Activated CD4-positive, alpha-beta T cell treated with anti-CD3 and anti-CD28 coated beads for 48 hours (primary cell): ENCODE results near the gene HNF1A.

Source experiments
- DNase-seq: peaks from one replicate; pipeline ENCODE4 v3.0.0-alpha.2; 2020

The HNF1A gene

DNA sequence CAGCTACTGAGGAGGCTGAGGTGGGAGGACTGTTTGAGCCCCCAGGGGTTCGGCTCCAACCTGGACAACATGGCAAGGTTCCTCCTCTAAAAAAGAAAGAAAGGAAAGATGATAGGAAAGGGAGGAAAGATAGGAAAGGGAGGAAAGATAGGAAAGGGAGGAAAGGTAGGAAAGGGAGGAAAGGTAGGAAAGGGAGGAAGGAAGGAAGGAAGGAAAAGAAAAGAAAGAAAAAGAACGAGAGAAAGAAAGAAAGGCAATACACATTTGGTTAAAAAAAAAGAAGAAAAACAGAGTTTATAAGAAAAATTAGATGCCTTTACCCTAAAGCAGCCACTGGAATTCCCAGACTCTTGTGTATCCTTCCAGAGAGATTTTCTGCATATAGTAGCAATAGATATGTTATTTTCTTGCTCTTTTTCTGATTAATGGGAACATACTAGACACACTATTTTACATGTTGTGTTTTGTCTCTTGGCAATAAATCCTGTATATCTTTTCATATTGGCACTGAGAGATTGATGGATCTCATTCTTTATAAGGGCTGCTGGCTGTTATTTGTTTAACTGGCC lies 12.2 kb downstream of the HNF1A start:
- no peak for DNase-seq

DNA sequence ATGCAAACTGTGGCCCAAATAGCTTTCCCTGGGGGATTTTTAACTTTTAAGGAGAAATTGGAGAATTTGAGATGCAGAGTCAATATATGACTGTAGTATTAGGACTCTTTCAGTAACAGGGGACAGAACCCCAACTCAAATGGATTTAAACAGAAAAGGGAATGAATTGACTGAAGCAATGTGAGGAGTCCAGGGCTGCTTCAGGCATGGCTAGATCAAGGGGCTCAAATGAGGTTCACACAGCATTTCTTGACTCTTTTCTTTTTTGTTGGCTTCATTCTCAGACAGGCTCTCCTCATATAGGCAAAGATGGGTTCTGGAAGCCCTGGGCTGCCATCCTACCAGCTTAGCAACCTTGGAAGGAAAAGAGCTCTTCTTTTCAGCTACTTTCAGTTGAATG lies 13.6 kb downstream of the HNF1A start:
- no peak for DNase-seq

DNA sequence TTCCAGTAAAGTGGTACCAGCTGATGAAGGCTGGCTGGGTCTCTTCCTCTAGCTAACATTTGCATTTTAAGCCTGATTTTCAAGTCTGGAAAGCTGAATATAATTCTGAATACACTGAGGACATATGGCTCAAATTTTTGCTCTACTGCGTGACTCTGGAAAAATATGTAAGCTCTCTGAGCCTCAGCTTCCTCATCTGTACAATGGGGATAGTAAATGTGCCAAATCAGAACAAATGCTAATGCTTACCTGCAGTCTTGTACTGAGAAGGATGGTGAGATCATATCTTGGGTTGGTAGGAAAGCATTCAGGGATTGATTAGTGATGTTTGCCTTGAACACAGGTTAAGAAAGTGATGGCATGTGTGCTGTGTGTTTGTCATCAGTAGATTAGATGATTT lies 14.6 kb downstream of the HNF1A start:
- DNase-seq = no peak

DNA sequence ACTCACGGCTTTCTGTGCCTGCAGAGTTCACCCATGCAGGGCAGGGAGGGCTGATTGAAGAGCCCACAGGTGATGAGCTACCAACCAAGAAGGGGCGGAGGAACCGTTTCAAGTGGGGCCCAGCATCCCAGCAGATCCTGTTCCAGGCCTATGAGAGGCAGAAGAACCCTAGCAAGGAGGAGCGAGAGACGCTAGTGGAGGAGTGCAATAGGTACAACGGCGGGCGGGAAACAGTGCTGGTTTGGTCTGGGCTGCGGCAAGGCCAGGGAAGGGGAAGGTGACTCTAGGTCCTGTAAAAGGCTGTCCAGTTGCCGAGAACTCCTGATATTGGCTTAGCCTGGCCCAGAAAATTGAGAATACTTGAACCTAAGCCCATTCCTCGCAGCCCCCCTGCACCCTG lies 15.2 kb downstream of the HNF1A start:
- no peak for DNase-seq

DNA sequence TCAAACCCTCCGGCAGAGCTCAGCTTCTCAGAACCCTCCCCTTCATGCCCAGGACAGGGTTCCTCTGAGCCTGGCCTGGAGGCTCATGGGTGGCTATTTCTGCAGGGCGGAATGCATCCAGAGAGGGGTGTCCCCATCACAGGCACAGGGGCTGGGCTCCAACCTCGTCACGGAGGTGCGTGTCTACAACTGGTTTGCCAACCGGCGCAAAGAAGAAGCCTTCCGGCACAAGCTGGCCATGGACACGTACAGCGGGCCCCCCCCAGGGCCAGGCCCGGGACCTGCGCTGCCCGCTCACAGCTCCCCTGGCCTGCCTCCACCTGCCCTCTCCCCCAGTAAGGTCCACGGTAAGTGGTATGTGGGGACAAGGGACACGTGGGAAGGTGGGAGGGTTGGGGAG lies 15.7 kb downstream of the HNF1A start:
- no peak for DNase-seq

DNA sequence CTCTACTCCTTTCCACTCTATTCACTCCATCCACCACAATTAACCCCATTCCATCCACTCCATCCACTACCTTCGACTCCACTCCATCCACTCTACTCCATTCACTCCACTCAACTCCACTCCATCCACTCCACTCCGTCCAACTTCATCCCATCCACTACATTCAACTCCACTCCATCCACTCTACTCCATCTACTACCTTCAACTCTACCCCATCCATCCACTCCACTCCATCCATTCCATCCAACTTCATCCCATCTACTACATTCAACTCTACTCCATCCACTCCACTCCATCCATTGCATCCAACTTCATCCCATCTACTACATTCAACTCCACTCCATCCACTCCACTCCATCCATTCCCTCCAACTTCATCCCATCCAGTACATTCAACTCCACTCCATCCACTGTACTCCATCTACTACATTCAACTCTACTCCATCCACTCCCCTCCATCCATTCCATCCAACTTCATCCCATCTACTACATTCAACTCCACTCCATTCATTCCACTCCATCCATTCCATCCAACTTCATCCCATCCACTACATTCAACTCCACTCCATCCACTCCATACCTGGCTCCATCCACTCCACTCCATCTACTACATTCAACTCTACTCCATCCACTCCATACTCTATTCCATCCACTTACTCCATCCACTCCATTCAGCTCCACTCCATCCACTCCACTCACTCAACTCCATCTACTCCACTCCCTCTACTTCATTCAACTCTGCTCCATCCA lies 16.4 kb downstream of the HNF1A start:
- no peak for DNase-seq

DNA sequence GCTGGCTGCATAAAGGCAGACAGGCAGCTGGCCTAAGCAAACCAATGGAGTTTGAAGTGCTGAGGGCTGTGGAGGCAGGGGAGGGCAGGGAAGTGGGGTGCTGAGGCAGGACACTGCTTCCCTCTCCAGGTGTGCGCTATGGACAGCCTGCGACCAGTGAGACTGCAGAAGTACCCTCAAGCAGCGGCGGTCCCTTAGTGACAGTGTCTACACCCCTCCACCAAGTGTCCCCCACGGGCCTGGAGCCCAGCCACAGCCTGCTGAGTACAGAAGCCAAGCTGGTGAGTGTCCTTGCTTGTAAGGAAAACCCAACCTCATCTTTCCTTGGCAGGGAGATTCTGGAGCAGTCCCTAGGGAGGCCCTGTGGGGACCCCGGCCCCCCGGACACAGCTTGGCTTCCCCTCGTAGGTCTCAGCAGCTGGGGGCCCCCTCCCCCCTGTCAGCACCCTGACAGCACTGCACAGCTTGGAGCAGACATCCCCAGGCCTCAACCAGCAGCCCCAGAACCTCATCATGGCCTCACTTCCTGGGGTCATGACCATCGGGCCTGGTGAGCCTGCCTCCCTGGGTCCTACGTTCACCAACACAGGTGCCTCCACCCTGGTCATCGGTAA lies 17.9 kb downstream of the HNF1A start:
- DNase-seq = no peak

DNA sequence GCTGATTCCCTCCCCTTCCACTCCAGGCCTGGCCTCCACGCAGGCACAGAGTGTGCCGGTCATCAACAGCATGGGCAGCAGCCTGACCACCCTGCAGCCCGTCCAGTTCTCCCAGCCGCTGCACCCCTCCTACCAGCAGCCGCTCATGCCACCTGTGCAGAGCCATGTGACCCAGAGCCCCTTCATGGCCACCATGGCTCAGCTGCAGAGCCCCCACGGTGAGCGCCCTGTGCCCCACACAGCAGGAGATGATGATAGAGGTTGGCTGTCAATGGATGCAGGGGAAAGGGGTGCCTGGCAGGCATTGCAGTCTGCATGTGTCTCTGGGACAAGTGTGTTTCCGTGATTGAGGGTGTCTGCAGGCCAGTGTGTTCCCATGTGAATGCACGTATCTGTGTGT lies 19.1 kb downstream of the HNF1A start:
- no peak for DNase-seq

DNA sequence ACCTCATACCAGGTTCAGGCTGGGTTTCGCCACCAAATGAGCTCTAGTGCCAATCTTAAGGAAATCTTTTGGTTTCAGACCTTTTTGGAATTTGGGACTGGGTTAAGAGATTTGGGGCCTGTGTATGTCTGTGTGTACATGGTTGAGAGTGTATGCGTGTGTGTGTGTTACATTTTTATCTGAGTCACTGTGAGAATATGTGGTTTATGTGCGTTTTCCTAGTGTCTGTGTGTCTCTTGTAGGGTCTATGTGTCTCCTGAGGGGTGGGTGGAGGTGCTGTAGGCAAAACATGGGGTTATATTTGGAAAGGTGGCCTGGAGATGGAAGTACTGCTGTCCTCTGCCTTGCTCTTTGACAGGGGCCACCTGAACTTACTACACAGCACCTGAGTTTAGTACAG lies 20.1 kb downstream of the HNF1A start:
- no peak for DNase-seq

DNA sequence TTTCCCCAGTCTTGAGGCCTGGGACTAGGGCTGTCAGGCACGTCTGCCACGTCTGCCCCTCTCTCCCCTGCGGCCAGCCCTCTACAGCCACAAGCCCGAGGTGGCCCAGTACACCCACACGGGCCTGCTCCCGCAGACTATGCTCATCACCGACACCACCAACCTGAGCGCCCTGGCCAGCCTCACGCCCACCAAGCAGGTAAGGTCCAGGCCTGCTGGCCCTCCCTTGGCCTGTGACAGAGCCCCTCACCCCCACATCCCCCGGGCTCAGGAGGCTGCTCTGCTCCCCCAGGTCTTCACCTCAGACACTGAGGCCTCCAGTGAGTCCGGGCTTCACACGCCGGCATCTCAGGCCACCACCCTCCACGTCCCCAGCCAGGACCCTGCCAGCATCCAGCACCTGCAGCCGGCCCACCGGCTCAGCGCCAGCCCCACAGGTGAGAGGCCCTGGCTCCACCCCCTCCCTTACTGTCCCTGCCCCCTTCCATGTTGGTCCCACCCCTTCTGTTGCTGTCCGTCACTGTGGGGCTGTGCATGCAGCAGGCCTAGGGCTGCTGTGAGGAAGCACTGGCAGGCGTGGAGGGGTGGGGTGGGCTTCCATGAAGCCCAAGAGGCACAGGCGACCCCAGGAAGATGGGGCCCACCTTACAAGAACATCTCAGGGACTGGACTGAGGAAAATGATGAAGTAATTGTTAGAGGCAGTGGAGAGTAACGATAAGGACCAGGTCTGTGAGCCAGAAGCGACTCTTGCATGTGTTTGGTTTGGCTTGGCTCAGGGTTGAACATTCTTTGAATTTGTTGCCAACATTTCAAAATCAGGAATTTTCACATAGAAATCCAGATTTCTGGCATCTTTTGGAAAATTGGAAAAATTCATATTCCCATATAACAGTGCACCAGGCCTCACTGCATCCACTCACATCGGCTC lies 21.1 kb downstream of the HNF1A start:
- no peak for DNase-seq

DNA sequence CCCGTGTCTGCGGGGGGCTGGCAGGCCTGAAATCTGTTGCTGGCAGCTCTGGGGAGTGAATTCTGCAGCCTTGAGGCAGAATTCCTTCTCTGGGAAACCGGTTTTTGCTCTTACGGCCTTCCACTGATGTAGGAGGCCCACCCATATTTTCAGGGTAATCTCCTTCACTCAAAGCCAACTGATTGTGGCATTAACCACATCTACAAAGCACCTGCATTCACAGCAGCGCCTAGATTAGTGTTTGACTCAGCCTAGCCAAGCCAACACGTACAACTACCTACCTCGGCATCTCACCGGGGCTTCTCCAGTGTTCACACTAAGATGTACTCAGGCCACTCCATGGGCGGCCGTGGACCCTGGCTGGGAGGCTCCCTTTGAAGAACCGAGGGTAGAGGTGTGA lies 22.2 kb downstream of the HNF1A start:
- no peak for DNase-seq

DNA sequence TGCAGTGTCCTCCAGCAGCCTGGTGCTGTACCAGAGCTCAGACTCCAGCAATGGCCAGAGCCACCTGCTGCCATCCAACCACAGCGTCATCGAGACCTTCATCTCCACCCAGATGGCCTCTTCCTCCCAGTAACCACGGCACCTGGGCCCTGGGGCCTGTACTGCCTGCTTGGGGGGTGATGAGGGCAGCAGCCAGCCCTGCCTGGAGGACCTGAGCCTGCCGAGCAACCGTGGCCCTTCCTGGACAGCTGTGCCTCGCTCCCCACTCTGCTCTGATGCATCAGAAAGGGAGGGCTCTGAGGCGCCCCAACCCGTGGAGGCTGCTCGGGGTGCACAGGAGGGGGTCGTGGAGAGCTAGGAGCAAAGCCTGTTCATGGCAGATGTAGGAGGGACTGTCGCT lies 22.7 kb downstream of the HNF1A start:
- no peak for DNase-seq

DNA sequence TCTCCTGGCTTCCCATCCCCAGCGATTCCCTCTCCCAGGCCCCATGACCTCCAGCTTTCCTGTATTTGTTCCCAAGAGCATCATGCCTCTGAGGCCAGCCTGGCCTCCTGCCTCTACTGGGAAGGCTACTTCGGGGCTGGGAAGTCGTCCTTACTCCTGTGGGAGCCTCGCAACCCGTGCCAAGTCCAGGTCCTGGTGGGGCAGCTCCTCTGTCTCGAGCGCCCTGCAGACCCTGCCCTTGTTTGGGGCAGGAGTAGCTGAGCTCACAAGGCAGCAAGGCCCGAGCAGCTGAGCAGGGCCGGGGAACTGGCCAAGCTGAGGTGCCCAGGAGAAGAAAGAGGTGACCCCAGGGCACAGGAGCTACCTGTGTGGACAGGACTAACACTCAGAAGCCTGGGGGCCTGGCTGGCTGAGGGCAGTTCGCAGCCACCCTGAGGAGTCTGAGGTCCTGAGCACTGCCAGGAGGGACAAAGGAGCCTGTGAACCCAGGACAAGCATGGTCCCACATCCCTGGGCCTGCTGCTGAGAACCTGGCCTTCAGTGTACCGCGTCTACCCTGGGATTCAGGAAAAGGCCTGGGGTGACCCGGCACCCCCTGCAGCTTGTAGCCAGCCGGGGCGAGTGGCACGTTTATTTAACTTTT lies 23.6 kb downstream of the HNF1A start:
- no peak for DNase-seq

DNA sequence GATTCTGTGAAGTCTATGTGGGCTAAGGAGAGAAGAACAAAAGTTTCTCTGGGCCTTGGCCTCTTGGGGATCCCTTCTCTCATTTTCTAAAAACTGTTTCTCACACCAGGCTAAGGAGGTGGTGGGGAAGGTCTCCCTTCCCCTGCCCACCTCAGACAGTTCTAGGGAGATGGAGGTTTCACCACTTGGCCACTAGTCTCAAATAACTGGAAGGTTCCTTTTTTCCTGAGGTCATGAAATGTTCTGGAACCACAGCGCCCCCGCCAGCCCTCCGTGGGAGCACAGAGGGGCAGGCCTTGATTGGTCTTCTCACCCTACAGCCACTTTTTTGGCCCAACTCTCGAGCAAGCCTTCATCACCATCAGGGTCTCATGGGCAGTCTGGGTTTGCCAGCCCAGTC lies 25.3 kb downstream of the HNF1A start:
- no peak for DNase-seq

DNA sequence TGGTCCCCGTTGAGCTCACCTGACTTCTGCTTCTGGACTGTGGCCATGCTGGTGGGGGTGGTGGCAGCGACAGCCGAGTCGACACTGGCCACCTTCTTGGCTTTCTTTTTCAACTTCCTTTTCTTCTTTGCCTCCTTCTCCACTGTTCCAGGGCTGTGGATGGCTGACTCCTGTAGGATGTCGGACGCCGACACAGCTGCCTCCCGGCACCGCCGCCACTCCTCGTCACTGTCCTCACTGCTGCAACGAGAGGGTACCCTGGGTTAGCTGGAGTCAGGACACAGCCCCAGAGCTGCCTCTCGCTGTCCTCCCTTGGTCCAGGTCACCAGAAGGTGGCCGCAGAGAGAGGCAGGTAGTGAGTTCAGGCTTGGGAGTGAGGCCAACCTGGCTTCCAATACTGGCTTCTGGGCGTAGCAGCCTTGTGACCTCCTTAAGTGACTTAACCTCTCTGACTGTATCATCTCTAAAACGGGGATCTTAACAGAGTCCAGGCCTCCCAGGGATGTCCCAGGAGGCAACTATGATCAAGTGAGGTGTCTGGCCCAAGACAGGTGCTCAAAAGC lies 26.0 kb downstream of the HNF1A start:
- no peak for DNase-seq

DNA sequence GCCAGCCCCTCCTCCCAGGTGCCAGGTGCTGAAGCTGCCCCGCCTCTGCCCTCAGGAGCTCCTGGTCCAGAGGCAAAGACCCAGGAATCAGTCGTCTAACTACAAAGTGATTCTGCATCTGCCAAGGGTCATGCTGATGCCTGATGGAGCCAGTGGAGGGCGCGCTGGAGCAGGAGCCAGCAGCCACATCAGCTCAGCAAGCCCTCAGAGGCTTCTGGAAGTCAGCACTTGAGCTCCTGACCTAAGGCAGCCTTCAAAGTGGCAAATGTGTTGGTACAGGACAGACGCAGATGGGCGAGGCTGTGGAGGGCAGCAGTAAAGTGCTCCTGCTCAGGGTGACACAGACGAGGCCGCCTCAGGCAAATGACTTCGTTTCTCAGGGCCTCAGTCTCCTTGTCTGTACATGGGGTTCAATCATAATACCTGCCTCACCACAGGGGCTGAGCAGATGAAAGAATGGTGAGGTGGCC lies 27.0 kb downstream of the HNF1A start:
- peak; percentile 74 for DNase-seq

DNA sequence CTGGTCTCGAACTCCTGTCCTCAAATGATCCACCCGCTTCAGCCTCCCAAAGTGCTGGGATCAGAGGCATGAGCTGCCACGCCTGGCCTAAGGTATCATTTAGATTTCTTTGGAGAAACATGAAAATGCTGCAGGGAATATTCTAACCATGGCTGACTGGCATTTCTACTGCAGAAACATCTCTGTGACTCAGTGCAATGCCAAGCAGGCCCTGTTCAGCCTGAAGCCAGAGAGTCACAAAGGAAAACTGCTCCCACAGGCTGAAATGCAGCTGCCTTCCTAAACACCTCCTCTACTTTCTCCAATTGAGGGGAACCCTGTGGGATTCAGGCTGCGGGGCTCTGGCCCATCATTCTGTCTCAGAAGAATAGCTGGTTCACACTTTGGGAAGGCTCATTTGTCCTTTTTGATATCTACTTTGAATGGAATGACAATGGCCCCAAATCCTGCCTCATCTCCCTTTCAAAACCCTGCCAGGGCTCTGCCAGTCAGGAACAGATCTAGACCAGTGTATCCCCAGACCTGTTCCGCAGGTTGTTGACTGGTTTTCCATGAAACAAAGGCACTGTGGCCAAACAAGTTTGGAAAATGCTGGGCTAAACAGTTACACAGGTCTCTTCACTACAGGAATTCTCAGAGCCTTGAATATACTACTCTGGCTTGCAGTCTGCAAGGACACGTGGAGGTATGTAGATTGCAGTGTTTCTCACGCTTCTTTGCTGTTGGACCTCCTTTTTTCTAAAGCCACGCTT lies 30.2 kb downstream of the HNF1A start:
- DNase-seq = no peak

DNA sequence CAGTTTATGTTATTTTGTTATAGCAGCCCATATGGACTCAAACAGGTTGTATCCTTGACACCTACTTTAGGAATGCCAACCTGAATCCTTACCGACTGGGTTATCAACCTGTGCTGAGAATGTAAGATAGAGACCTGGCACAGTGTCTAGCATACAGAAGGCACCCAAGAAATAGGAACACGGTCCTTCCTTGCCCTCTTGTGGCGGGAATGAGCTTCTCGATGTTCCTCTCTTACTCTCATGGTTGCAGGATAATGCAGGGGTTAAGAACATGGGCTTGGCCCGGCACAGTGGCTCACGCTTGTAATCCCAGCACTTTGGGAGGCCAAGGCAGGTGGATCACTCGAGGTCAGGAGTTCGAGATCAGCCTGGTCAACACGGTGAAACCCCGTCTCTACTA lies 31.4 kb downstream of the HNF1A start:
- DNase-seq = no peak

DNA sequence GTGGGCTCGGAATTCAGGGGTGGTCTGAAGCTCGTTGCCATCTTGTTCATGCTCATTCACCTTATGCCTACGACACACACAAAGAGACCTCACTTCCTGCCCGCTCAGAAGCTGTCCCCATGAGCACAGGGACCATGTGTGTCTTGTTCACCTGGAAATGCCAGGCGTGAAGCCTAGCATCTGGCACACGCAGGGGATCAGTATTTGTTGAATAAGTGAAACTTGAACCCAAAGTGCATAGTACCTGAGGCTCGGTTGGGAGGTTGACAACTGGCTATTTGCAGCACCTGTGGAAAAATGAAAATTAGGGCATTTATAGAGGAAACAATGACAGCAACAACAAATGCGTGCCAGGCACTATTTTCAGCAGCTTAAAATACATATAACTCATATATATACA lies 32.5 kb downstream of the HNF1A start:
- DNase-seq = no peak

DNA sequence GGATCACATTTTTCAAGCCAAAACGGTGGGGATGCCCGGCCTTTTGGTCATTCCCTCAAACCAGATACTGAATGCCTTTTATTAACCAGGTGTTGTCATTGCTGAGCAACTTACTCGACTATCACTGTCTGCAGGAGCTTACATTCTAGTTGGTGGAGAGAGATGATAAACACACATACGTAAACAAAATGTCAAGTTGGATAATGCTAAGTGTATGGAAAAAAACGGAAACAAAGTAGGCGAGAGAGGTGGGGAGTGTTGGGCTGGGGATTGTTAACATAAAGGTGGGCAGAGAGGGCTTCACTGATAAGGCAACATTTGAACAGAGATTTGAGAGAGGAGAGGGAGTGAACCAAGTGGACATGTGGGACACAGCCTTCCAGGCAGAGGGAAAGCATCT lies 33.5 kb downstream of the HNF1A start:
- no peak for DNase-seq

DNA sequence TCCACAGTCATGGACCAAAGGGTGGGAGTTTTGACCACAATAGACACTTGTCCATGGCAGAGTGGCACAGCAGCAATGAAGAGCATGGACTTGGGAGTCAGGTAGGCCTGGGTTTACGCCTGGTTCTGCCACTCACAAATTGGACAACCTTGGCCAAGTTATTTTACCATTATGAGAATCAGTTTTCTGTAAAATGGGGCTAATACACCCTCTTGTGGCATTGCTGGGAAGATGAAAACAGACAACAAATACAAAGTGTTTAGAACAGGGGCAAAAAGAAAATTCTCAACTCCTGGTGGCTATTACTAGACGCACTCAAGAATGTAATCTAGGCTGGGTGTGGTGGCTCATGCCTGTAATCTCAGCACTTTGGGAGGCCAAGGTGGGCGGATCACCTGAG lies 35.4 kb downstream of the HNF1A start:
- DNase-seq = no peak
